HG02870 (cell line): Measurements from ENCODE around the gene INSM2.

ENCODE experiments used
- ATAC-seq: cut with Tn5 transposase; IDR thresholded peaks from one replicate; pipeline ENCODE4 v1.9.1; 2021; ENCODE audit warnings: mild to moderate bottlenecking, moderate library complexity; ENCODE audit not compliant: unreplicated experiment

INSM2 gene

GRCh38 chr14:35533357-35534207 lies at the start of gene INSM2:
Gene INSM2 (plus strand): TSS chr14:35534164. CDS start chr14:35534253, 89 bp downstream.
- peak; percentile 88 for ATAC-seq

GRCh38 chr14:35492569-35493014 lies 41.4 kb upstream of the INSM2 start:
- ATAC-seq = no peak

DNA sequence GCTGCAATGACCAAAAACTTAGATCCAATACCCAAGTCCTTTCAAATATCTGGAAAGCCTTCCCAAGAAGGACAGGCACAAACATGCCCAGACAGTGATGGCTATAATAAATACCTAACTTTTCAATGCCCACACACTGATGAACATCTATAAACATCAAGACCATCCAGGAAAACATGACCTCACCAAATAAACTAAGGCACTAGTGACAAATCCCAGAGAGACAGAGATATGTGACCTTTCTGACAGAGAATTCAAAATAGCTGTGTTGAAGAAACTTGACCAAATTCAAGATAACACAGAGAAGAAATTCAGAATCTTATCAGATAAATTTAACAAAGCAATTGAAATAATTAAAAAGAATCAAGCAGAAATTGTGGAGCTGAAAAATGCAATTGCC lies 38.7 kb upstream of the INSM2 start:
- no peak for ATAC-seq

DNA sequence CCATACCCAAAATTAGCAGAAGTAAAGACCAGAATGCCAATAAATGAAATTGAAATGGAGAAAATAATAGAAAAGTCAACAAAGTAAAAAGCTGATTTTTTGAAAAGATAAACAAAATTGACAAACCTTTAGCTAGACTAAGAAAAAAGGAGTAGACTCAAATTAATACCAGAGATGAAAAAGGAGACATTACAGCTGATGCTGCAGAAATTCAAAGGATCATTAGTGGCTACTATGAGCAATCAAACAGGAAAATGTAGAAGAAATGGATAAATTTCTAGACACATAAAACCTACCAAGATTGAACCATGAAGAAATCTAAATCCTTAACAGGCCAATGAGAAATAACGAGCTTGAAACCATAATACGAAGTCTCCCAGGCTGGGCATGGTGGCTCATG lies 34.8 kb upstream of the INSM2 start:
- no peak for ATAC-seq

DNA sequence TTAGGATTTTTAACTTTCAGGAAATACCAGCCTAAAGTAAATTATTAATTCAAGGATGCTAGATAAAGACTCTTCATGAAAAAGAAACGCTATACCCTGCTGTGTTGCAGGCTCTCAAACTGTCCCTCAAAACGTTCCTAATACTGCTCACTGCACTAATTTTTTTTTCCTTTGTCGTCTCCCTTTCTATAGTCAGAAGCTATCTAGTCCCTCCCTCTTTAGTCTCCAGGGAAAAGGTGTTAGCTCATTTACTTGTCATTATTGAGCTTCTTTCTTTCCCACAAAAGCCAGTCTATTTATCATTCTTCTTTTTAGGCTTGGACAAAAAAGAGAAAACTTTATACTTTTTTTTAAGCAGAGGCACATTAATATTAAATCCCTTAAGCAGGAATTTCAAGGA lies 30.3 kb upstream of the INSM2 start:
- no peak for ATAC-seq

DNA sequence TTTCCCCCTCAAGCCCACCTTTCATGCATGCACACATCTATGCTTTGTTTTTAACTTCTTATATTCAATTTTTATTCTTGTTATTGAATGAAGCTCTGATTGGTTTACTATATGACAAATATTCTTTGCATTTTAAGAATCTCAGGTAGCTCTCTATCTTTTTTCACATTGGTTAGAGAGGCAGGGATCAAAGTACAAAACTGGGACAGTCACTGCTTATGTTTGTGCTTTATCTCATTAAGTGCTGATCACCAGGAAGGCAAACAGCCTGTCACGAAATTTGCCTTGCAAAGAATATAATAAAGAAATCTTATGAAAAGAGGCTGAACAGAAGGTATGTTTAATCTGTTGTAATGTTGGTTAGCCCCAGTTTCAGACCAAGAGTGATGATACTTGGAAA lies 29.7 kb upstream of the INSM2 start:
- ATAC-seq = no peak

GRCh38 chr14:35506461-35506860 lies 27.5 kb upstream of the INSM2 start:
- no peak for ATAC-seq

DNA sequence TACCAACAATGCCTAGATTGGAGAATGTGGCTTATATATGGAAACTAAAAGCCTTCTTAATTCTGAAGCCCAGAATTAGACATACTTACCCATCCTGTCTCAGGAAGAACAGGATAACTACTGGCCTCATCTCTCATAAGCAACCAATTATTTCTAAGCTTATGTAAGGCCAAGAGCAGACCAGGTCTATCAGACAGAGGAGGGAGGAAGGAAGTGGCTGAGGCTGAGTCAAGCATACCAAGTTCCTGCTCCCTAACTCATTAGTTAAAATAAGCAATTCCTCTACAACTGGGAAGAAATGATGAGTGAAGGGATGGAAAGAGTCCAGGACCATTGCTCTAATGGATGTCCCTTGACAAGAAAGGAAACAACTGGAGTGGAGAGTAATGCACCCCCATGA lies 27.0 kb upstream of the INSM2 start:
- no peak for ATAC-seq

DNA sequence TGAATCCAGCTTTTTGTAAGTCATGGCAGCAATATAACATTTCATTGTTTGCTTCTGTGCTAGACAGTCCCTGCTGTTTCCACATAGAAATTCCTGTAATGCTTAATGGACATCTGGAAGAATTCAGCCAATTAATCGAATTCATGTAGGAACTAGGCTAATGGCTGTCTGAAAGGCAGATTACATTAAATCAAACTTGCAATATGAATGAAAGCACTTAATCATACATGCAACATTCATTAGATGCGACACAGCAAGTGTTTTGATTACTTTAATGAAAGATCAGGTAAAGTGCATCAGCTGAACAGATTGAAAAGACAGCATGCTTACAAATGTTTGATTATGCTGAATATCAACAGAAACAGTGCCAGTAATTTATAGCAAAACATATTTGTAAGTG lies 24.1 kb upstream of the INSM2 start:
- no peak for ATAC-seq

DNA sequence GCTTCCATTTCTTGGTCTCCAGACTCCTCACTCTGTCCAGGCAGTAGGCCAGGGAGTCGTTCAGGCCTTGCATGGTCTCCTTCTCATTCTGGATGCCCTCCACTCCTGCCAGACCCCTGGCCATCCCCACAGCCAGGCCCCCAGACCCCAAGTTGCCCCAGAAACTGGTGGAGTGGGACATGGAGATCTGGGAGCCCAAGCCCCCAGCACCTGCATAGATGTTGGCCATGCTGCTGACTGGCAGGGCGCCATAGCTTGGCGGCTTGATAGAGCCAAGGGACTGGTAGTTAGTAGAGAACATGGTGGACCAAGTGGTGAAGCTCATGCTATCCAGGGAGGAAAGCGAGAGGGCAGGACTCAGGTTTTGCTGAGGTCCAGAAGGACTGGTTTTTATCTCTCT lies 21.2 kb upstream of the INSM2 start:
- no peak for ATAC-seq

GRCh38 chr14:35515916-35516315 lies 18.0 kb upstream of the INSM2 start:
- no peak for ATAC-seq

DNA sequence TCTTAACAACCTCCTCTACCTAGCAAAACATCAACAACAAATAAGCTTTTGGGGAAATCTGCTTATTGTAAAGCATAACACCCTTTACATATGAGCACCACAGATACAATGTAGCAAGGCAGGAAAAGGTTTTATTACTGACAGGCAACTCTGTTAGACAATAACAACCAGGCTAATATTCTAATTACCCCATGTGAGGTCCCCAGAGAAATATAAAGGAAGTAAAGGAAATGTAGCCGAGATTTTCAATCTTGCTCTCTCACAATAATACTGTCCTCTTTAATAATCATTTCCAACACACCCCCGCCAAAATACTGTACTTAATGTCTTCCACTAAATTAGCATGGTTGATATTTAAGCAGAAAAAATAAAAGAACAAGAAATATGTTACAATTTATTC lies 14.0 kb upstream of the INSM2 start:
- no peak for ATAC-seq

- no peak for ATAC-seq
These were observed 8.3 kb upstream of the INSM2 start for GRCh38 chr14:35525695-35526094.

GRCh38 chr14:35526962-35527361 lies 7.0 kb upstream of the INSM2 start:
- no peak for ATAC-seq

- ATAC-seq = no peak
These were observed 1.8 kb upstream of the INSM2 start for GRCh38 chr14:35531960-35532747.

- peak; percentile 4 for ATAC-seq
These were observed 1.1 kb upstream of the INSM2 start for GRCh38 chr14:35532783-35533356.

- ATAC-seq = peak; percentile 12
These were observed 376 bp downstream of the INSM2 start for GRCh38 chr14:35534208-35534872.

DNA sequence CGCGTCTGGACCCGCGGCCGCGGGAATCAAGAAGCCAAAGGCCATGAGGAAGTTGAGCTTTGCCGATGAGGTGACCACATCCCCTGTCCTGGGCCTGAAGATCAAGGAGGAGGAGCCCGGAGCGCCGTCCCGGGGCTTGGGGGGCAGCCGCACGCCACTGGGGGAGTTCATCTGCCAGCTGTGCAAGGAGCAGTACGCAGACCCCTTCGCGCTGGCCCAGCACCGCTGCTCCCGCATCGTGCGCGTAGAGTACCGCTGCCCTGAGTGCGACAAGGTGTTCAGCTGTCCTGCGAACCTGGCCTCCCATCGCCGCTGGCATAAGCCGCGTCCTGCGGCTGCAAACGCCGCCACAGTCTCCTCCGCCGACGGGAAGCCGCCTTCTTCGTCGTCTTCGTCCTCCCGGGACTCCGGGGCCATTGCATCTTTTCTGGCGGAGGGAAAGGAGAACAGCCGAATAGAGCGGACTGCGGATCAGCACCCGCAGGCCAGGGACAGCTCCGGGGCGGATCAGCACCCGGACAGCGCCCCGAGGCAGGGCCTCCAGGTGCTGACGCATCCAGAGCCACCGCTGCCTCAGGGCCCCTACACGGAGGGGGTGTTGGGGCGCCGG lies 1.0 kb downstream of the INSM2 start:
- ATAC-seq = no peak

DNA sequence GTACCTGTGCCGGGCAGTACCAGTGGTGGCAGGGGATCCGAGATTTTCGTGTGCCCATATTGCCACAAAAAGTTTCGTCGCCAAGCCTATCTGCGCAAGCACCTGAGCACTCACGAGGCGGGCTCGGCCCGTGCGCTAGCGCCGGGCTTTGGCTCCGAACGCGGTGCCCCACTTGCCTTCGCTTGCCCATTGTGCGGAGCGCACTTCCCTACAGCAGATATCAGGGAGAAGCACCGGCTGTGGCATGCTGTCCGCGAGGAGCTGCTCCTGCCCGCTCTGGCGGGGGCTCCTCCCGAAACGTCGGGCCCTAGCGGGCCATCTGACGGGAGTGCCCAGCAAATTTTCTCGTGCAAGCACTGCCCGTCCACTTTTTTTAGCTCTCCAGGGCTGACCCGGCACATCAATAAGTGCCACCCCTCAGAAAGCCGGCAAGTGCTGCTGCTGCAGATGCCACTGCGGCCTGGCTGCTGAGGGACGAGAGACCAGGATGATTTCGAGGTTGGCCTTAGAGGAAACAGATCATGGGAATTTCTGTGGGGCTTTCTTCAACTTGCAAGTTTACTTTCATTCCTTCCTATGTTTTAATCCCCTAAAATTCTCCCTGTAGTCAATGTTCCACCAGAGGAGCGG lies 1.6 kb downstream of the INSM2 start:
- no peak for ATAC-seq

DNA sequence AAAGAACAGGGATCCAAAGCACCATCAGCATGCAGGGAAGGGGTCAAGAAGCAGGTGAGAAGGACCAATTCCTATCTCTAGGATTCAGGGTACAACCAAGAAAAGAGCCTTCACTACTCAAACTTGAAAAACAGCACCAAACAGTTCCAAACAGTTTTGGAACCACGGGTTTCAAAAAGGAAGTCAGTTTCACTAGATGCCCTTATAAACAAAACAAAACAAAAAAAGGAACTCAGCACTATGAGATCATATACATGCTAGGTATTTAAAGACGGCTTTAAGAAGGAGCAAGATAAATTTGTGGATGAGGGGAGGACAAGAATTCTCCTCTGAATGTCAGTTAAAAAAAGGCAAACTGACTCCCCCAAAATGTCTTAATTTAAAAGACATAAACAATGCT lies 6.0 kb downstream of the INSM2 start:
- ATAC-seq = no peak
